Osteoblast (primary cell): Measurements from ENCODE around the gene PSMB8. TPM values are rescaled to one million over a fixed set of nuclear protein-coding genes. Genes with fewer than 3 reads are reported as not detected.
A peak's percentile ranks its signal among the peaks of the same experiment; 100 is the strongest.

ENCODE experiments used
- DNase-seq: peaks from one replicate; pipeline ENCODE4 v3.0.0; 2011; ENCODE audit warnings: low spot score, mixed read lengths; ENCODE audit not compliant: insufficient read length; ENCODE audit errors: missing footprints
- H2AFZ ChIP-seq: 2 replicates; pipeline ENCODE4 v1.6.0; 2011; ENCODE audit warnings: mild to moderate bottlenecking, low read length
- H3K27ac ChIP-seq: 2 replicates; pipeline ENCODE4 v1.5.1; 2011; ENCODE audit warnings: mild to moderate bottlenecking, low read depth, low read length, moderate library complexity
- H3K27me3 ChIP-seq: 2 replicates; pipeline ENCODE4 v1.6.0; 2012; ENCODE audit warnings: mild to moderate bottlenecking, control low read depth, inconsistent platforms, low read length, moderate library complexity; ENCODE audit not compliant: insufficient read depth
- H3K36me3 ChIP-seq: 2 replicates; pipeline ENCODE4 v1.5.1; 2011; ENCODE audit warnings: mild to moderate bottlenecking, low read length, control low read depth, moderate library complexity; ENCODE audit not compliant: insufficient read depth
- H3K4me1 ChIP-seq: 2 replicates; pipeline ENCODE4 v1.5.1; 2011; ENCODE audit warnings: mild to moderate bottlenecking, low read length, control low read depth, moderate library complexity; ENCODE audit not compliant: insufficient read depth
- H3K4me2 ChIP-seq: 2 replicates; pipeline ENCODE4 v1.6.0; 2011; ENCODE audit warnings: mild to moderate bottlenecking, low read length; ENCODE audit not compliant: insufficient read depth
- H3K4me3 ChIP-seq: fragments of 200-600 bp; sonication (generic); 3 replicates; pipeline ENCODE4 v1.5.1; 2012; ENCODE audit warnings: mild to moderate bottlenecking, low read length, inconsistent platforms; ENCODE audit not compliant: insufficient read depth
- H3K79me2 ChIP-seq: 2 replicates; pipeline ENCODE4 v1.6.0; 2012; ENCODE audit warnings: mild to moderate bottlenecking, low read length, control low read depth, inconsistent platforms; ENCODE audit not compliant: insufficient read depth
- H3K9me3 ChIP-seq: 2 replicates; pipeline ENCODE4 v1.5.1; 2011; ENCODE audit warnings: low read depth, low read length, control low read depth
- H4K20me1 ChIP-seq: 2 replicates; pipeline ENCODE4 v1.6.0; 2012; ENCODE audit warnings: mild to moderate bottlenecking, low read length, control low read depth; ENCODE audit not compliant: insufficient read depth
- CTCF ChIP-seq: IDR thresholded peaks from 2 replicates; pipeline ENCODE4 v1.5.1; 2011; ENCODE audit warnings: mild to moderate bottlenecking, low read depth, low read length, moderate library complexity; ENCODE audit errors: extremely low read depth
- total RNA-seq: library from RNA; depleted of rRNA; stranded (reverse); fragments of >200 nt; gene quantifications from 2 replicates; pipeline ENCODE4 v1.2.3, GENCODE V29; 2012

The PSMB8 gene
- total RNA-seq, 1 donor: 67.3 TPM

- TF ChIP-seq CTCF: no peak
- Histone ChIP-seq H3K27ac (no peak overlapping the region), H4K20me1 (no peaks in the 10 kb centered on the region), H3K4me2 (peak overlapping the region; percentile 8), H3K27me3 (no peaks in the 10 kb centered on the region), H3K36me3 (no peaks in the 10 kb centered on the region), H3K79me2 (no peaks in the 10 kb centered on the region), H3K4me3 (no peak overlapping the region), H3K4me1 (peaks cover 19% of the 10 kb centered on the region), H3K9me3 (no peaks in the 10 kb centered on the region), H2AFZ (no peak overlapping the region)
- peak; percentile 79 for DNase-seq
Observed at GRCh38 chr6:32819729-32820128, 24.1 kb downstream of the PSMB8 start.

- Histone ChIP-seq H4K20me1 (no peaks in the 10 kb centered on the region), H3K4me1 (peaks cover 20% of the 10 kb centered on the region), H2AFZ (no peak overlapping the region), H3K4me3 (no peak overlapping the region), H3K27me3 (no peaks in the 10 kb centered on the region), H3K27ac (no peak overlapping the region), H3K36me3 (no peaks in the 10 kb centered on the region), H3K79me2 (no peaks in the 10 kb centered on the region), H3K4me2 (no peak overlapping the region), H3K9me3 (no peaks in the 10 kb centered on the region)
- no peak for TF ChIP-seq CTCF
- DNase-seq: no peak
Observed at GRCh38 chr6:32818867-32819266, 25.0 kb downstream of the PSMB8 start.

- Histone ChIP-seq H3K36me3 (no peaks in the 10 kb centered on the region), H3K9me3 (no peaks in the 10 kb centered on the region), H3K4me3 (no peak within 1 kb of the TSS), H3K27me3 (no peaks in the 10 kb centered on the region), H3K4me1 (peaks cover 20% of the 10 kb centered on the region), H2AFZ (no peak within 1 kb of the TSS), H4K20me1 (no peaks in the 10 kb centered on the region), H3K4me2 (no peak within 1 kb of the TSS), H3K27ac (no peak within 1 kb of the TSS), H3K79me2 (no peaks in the 10 kb centered on the region)
- DNase-seq: peak; percentile 4
- TF ChIP-seq CTCF: no peak
Observed at GRCh38 chr6:32816746-32817204, 27.1 kb downstream of the PSMB8 start, which contains the start of gene HLA-DOB. HLA-DOB (minus strand) TSS chr6:32817002; CDS start chr6:32816951, 51 bp downstream.

- H2AFZ ChIP-seq: no peak overlapping the region
- H3K9me3 ChIP-seq: no peaks in the 10 kb centered on the region
- H3K36me3 ChIP-seq: no peaks in the 10 kb centered on the region
- TF ChIP-seq CTCF: no peak
- peak overlapping the region; percentile 40 for H3K4me2 ChIP-seq
- H4K20me1 ChIP-seq: no peaks in the 10 kb centered on the region
- H3K4me1 ChIP-seq: peaks cover 20% of the 10 kb centered on the region
- H3K4me3 ChIP-seq: no peak overlapping the region
- no peaks in the 10 kb centered on the region for H3K27me3 ChIP-seq
- no peak for DNase-seq
- H3K27ac ChIP-seq: no peak overlapping the region
- no peaks in the 10 kb centered on the region for H3K79me2 ChIP-seq
Observed at GRCh38 chr6:32815996-32816395, 27.9 kb downstream of the PSMB8 start.
